HepG2 (cell line): ENCODE results near the gene SNF8. TPM values are rescaled to one million over a fixed set of nuclear protein-coding genes. Genes with fewer than 3 reads are reported as not detected.

Experiments used
- ATAC-seq: fragments of 200-7000 bp; cut with Tn5 transposase; 3 replicates; pipeline ENCODE4 v1.9.1; 2020; ENCODE audit warnings: mild to moderate bottlenecking, moderate library complexity
- BruUV-seq: library from RNA; stranded (reverse); fragments of 400-500 nt; replicated peaks from 2 replicates; lab custom pipeline; 2021; lab: Mats Ljungman, UMichigan
- CTCF ChIA-PET: fragments of 300-600 bp; formaldehyde crosslinking; extraction: SDS; loops from one replicate; lab custom pipeline; 2021; ENCODE audit warnings: low total read pairs, inconsistent platforms, low intra/inter-chr PET ratio; lab: Yijun Ruan, JAX
- POLR2A ChIA-PET: fragments of 350-600 bp; sonication (Branson Sonifier 250); formaldehyde crosslinking; loops from one replicate; lab custom pipeline; 2020; ENCODE audit warnings: antibody characterized with exemption, inconsistent platforms; lab: Yijun Ruan, JAX
- DNase-seq: peaks from one replicate; pipeline ENCODE4 v3.0.0-alpha.2; 2015; ENCODE audit warnings: low spot score
- FAIRE-seq: peaks from 3 replicates; lab custom pipeline; 2011; peaks lifted over from hg19 to GRCh38; lab: Jason Lieb, UNC
- H2AFZ ChIP-seq: one replicate; pipeline ENCODE4 v1.6.1; 2011; ENCODE audit warnings: low read length, inconsistent platforms
- H3K27ac ChIP-seq: fragments of 300-600 bp; 3 replicates; pipeline ENCODE4 v1.8.0; 2011; ENCODE audit warnings: mixed run types, mild to moderate bottlenecking, mixed read lengths, low read length, inconsistent platforms; ENCODE audit not compliant: insufficient read depth; ENCODE audit errors: extremely low read length
- H3K27me3 ChIP-seq, 2 experiments: fragments of 200-600 bp in 1 of 2; 2 replicates in 1 of 2; 3 replicates in 1 of 2; pipeline versions ENCODE4 v1.6.0 to v1.8.0; 2011; ENCODE audit warnings: low read length in 2 of 2, mild to moderate bottlenecking in 2 of 2, moderate library complexity in 2 of 2, inconsistent platforms in 1 of 2; ENCODE audit not compliant: insufficient read depth in 2 of 2, control insufficient read depth in 1 of 2
- H3K36me3 ChIP-seq, 2 experiments: fragments of 200-600 bp in 1 of 2; replicated peaks in 1 of 2; 2 replicates in 1 of 2; 3 replicates in 1 of 2; pipeline versions ENCODE4 v1.5.1 to v1.8.0; 2011; ENCODE audit warnings: low read length in 2 of 2, inconsistent platforms in 1 of 2; ENCODE audit not compliant: insufficient read depth in 2 of 2, control insufficient read depth in 1 of 2
- H3K4me1 ChIP-seq: 2 replicates; pipeline ENCODE4 v1.5.1; 2012; ENCODE audit warnings: low read length, inconsistent platforms; ENCODE audit not compliant: insufficient read depth
- H3K4me2 ChIP-seq: 2 replicates; pipeline ENCODE4 v1.6.0; 2011; ENCODE audit warnings: low read depth, low read length, inconsistent platforms
- H3K4me3 ChIP-seq, 3 experiments: fragments of 200-600 bp in 1 of 3; sonication (generic), shearing (Covaris generic) in 1 of 3; replicated peaks in 1 of 3; 2 replicates each; pipeline ENCODE4 v1.5.1; 2011 to 2016; ENCODE audit warnings: low read length in 3 of 3, inconsistent platforms in 2 of 3, low read depth in 2 of 3, mild to moderate bottlenecking in 2 of 3, control low read depth in 1 of 3, mixed read lengths in 1 of 3; ENCODE audit not compliant: insufficient read depth in 1 of 3
- H3K79me2 ChIP-seq: one replicate; pipeline ENCODE4 v1.6.1; 2011; ENCODE audit warnings: low read length, inconsistent platforms; ENCODE audit not compliant: insufficient read depth
- H3K9ac ChIP-seq: 2 replicates; pipeline ENCODE4 v1.6.0; 2011; ENCODE audit warnings: mild to moderate bottlenecking, low read depth, low read length, inconsistent platforms; ENCODE audit not compliant: insufficient read depth
- H3K9me3 ChIP-seq: 2 replicates; pipeline ENCODE4 v1.5.1; 2012; ENCODE audit warnings: mild to moderate bottlenecking, low read length
- H4K20me1 ChIP-seq: 2 replicates; pipeline ENCODE4 v1.6.0; 2011; ENCODE audit warnings: inconsistent platforms, mild to moderate bottlenecking, low read length, moderate library complexity; ENCODE audit not compliant: insufficient read depth
- DNMT1 ChIP-seq: sonication (generic); formaldehyde crosslinking; IDR thresholded peaks from 2 replicates; pipeline ENCODE4 v1.5.1; 2020; ENCODE audit warnings: mild to moderate bottlenecking, missing genetic modification reagents
- ISX ChIP-seq: sonication (generic); formaldehyde crosslinking; conservative IDR thresholded peaks from 2 replicates; pipeline ENCODE4 v1.5.0; 2020; ENCODE audit warnings: missing genetic modification reagents
- NFIC ChIP-seq: IDR thresholded peaks from 2 replicates; pipeline ENCODE4 v1.6.1; 2012; ENCODE audit warnings: mild to moderate bottlenecking, low read length, inconsistent platforms
- PAF1 ChIP-seq: IDR thresholded peaks from 2 replicates; pipeline ENCODE4 v1.6.1; 2016; ENCODE audit warnings: missing genetic modification reagents, missing compliant biosample characterization
- POLR2G ChIP-seq: fragments of 200-400 bp; formaldehyde crosslinking; IDR thresholded peaks from 2 replicates; pipeline ENCODE4 v1.6.1; 2018; ENCODE audit warnings: mild to moderate bottlenecking, low read depth, low read length, moderate library complexity
- SCMH1 ChIP-seq: sonication (generic); formaldehyde crosslinking; IDR thresholded peaks from 2 replicates; pipeline ENCODE4 v1.9.0; 2021; ENCODE audit warnings: missing genetic modification reagents, mild to moderate bottlenecking, borderline replicate concordance
- ZFP36L1 ChIP-seq: sonication (generic); formaldehyde crosslinking; IDR thresholded peaks from 2 replicates; pipeline ENCODE4 v1.8.0; 2022; ENCODE audit warnings: mild to moderate bottlenecking, missing genetic modification reagents, moderate library complexity
- ZNF18 ChIP-seq: sonication (generic); formaldehyde crosslinking; IDR thresholded peaks from 2 replicates; pipeline ENCODE4 v1.8.0; 2022; ENCODE audit warnings: mild to moderate bottlenecking, missing genetic modification reagents; ENCODE audit not compliant: insufficient replicate concordance
- ZNF33A ChIP-seq: sonication (generic); formaldehyde crosslinking; IDR thresholded peaks from 2 replicates; pipeline ENCODE4 v1.5.1; 2020; ENCODE audit warnings: missing genetic modification reagents, mild to moderate bottlenecking, moderate library complexity, borderline replicate concordance
- ZNF607 ChIP-seq: sonication (generic); formaldehyde crosslinking; IDR thresholded peaks from 2 replicates; pipeline ENCODE4 v1.5.1; 2020; ENCODE audit warnings: missing genetic modification reagents, mild to moderate bottlenecking, borderline replicate concordance
- ZSCAN22 ChIP-seq: sonication (generic); formaldehyde crosslinking; IDR thresholded peaks from 2 replicates; pipeline ENCODE4 v1.4.0; 2020; ENCODE audit warnings: mild to moderate bottlenecking, missing genetic modification reagents
- WGBS: methylation state at CpG from one replicate; pipeline ENCODE4 v1.1.6; 2017; ENCODE audit warnings: low lambda C conversion rate; 5-methylcytosine and 5-hydroxymethylcytosine counted together
- in situ Hi-C: cut with HindIII; loops from 2 replicates; pipeline ENCODE4 v1.10.0; 2017; ENCODE audit warnings: low pct_unique_long_range_greater_than_20kb; ENCODE audit not compliant: extremely low pct_ligation_motif_present
- intact Hi-C: fragments of 100-400 bp; cut with micrococcal nuclease; formaldehyde crosslinking; loops from one replicate; pipeline ENCODE4 v1.10.0; 2022; ENCODE audit not compliant: unreplicated experiment
- polyA plus RNA-seq, 8 experiments: library from polyadenylated mRNA; depleted of rRNA in 3 of 8; stranded (reverse) in 7 of 8; unstranded in 1 of 8; fragments of >200 nt; fragmentation: Illumina TruSeq in 4 of 8; extraction: Trizol in 4 of 8; gene quantifications; 2 replicates each; pipeline versions ENCODE4 v1.2.1 to v1.2.3, GENCODE V29; 2011 to 2016; ENCODE audit warnings: low read depth in 4 of 8, missing spikeins in 1 of 8, mixed read lengths in 1 of 8; ENCODE audit not compliant: insufficient read depth in 1 of 8
- total RNA-seq, 5 experiments: library from RNA; depleted of rRNA; stranded (reverse); fragments of >200 nt; fragmentation: Illumina TruSeq; extraction: Trizol; gene quantifications; 2 replicates each; pipeline ENCODE4 v1.2.3, GENCODE V29; 2016; ENCODE audit warnings: low read depth in 1 of 5
- TF ChIP-seq, protein P1 (sequence below), 2 experiments: IDR thresholded peaks; 2 replicates each; pipeline ENCODE4 v1.6.1; 2011 to 2012; ENCODE audit warnings: low read length in 2 of 2, borderline replicate concordance in 1 of 2, low read depth in 1 of 2, mild to moderate bottlenecking in 1 of 2, moderate library complexity in 1 of 2

SNF8 gene
- total and polyA plus RNA-seq, 2 of the 13 experiments (the other 11 are each of a cell fraction or from before 2014, with no cell fraction given), result 114 to 153 TPM

DNA sequence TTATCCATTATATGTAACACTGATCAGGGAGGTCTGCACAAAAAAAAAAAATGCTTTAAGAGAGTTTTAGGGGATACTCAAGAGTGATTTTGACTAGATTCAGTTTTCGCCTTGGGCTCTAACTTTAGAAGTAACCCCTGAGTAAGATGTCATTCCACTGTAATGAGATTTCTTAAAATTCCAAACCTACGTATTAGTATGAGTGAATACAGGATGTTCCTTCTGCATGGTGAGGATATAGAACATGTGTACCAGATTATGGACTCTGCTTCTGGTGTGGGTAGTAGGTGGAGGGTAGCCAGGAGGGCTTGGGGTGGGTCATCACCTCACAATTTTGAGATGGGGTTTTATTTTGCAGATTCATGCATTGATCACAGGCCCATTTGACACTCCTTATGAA, 32.2 kb downstream of the SNF8 start:
- no peaks in the 10 kb centered on the region for H3K9me3 ChIP-seq
- H3K4me1 ChIP-seq, result peaks cover 43% of the 10 kb centered on the region
- no peak for FAIRE-seq
- H3K27ac ChIP-seq, result no peak overlapping the region
- 98% methylated on average over 2 of the region's 2 CpGs for WGBS
- no peak overlapping the region for H2AFZ ChIP-seq
- H3K9ac ChIP-seq, result no peak overlapping the region
- peaks cover 66% of the 10 kb centered on the region for H3K79me2 ChIP-seq
- no TSS peak for BruUV-seq
- no peak overlapping the region for H3K4me3 ChIP-seq
- DNase-seq, result no peak
- H3K4me2 ChIP-seq, result no peak overlapping the region
- in situ Hi-C loops, result no loop called here
- ChIA-PET POLR2A (no interaction called here), CTCF (no interaction called here)
- peaks cover 41% of the 10 kb centered on the region for H4K20me1 ChIP-seq
- ATAC-seq, result no peak
- peaks cover 37 to 68% of the 10 kb centered on the region in 2 experiments for H3K36me3 ChIP-seq
- intact Hi-C loops, result no loop called here
- no peaks in the 10 kb centered on the region; a peak in 1 of 5 replicates for H3K27me3 ChIP-seq
- TF ChIP-seq ZFP36L1 (CRISPR knock-in tag) (no peak), NFIC (no peak), ZNF607 (CRISPR knock-in tag) (no peak), ZNF33A (CRISPR knock-in tag) (no peak), PAF1 (CRISPR knock-in tag) (no peak), ZNF18 (CRISPR knock-in tag) (no peak), DNMT1 (CRISPR knock-in tag) (no peak), SCMH1 (no peak), ISX (CRISPR knock-in tag) (no peak), ZSCAN22 (CRISPR knock-in tag) (no peak), POLR2G (no peak; the same call in 1 of the 2 replicates)
- TF ChIP-seq, protein P1, sequence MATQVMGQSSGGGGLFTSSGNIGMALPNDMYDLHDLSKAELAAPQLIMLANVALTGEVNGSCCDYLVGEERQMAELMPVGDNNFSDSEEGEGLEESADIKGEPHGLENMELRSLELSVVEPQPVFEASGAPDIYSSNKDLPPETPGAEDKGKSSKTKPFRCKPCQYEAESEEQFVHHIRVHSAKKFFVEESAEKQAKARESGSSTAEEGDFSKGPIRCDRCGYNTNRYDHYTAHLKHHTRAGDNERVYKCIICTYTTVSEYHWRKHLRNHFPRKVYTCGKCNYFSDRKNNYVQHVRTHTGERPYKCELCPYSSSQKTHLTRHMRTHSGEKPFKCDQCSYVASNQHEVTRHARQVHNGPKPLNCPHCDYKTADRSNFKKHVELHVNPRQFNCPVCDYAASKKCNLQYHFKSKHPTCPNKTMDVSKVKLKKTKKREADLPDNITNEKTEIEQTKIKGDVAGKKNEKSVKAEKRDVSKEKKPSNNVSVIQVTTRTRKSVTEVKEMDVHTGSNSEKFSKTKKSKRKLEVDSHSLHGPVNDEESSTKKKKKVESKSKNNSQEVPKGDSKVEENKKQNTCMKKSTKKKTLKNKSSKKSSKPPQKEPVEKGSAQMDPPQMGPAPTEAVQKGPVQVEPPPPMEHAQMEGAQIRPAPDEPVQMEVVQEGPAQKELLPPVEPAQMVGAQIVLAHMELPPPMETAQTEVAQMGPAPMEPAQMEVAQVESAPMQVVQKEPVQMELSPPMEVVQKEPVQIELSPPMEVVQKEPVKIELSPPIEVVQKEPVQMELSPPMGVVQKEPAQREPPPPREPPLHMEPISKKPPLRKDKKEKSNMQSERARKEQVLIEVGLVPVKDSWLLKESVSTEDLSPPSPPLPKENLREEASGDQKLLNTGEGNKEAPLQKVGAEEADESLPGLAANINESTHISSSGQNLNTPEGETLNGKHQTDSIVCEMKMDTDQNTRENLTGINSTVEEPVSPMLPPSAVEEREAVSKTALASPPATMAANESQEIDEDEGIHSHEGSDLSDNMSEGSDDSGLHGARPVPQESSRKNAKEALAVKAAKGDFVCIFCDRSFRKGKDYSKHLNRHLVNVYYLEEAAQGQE (IDR thresholded peaks at IDR 0.05; ENCODE audit: borderline replicate concordance in 1 of 2, low read depth in 1 of 2, low read length in 2 of 2), result no peak
